GM10248 (cell line): ENCODE measurements around the gene P3H3.

Source experiments
- CTCF ChIA-PET: fragments of 300-600 bp; sonication (Branson Sonifier 250); formaldehyde crosslinking; extraction: SDS; loops from one replicate; lab custom pipeline; 2021; ENCODE audit warnings: antibody characterized with exemption; lab: Yijun Ruan, JAX
- POLR2A ChIA-PET: fragments of 350-650 bp; sonication (Branson Sonifier 250); formaldehyde crosslinking; extraction: SDS; loops from one replicate; lab custom pipeline; 2020; ENCODE audit warnings: antibody characterized with exemption; lab: Yijun Ruan, JAX
- DNase-seq: peaks from one replicate; pipeline ENCODE4 v3.0.0; 2012; ENCODE audit errors: extremely low spot score
- CTCF ChIP-seq: IDR thresholded peaks from 2 replicates; pipeline ENCODE4 v1.5.1; 2012; ENCODE audit warnings: mild to moderate bottlenecking, low read depth; ENCODE audit errors: extremely low read depth, missing control alignments, control extremely low read depth

Gene P3H3

DNA sequence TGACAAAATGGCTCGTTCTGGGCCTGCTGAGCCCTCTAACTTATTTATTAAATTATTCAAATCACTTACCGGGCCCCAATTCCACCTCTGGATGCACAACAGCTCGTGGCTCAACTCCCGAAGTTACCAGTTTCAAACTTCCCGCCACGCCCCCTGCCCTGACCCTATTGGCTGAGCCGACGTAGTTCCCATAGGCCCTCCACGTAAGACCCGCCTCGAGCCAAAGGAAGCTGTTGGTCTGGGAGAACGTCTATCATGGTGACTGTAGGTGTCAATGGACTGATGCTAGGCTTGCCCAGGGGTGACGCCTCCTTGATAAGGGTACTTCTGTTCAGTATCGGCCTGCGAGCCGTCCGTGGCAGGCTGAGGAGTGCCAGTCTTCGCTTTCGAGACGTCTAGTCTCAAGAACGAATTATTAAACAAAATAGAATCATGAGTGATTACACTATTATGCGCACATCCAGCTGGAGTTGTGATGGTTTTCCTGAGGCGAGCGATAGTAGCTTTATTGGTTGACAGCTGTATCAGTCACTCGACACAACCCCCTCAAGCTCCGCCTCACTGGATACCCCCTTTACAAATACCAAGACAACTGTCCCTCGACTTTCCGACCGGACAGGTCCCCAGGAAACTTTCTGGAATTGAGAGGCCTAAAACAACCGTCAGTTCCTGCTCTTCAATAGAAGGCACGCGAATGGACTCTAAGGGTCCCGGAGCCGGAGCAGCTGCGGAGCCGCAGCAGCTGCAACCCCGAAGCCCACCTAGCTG is 23.1 kb downstream of the P3H3 start, which contains the start of gene CDCA3:
Gene CDCA3 (minus strand): TSS at position 134 of the 768 bp plus-strand sequence. CDS start 334 bp downstream, outside the sequence.
- ChIA-PET POLR2A (interaction anchor here (0.6 to 3.3 kb wide), 14 partner anchors 10 to 576 kb away, joined by 3 to 89 read pairs (median 6); partner anchors contain the start of genes GAPDH, SPSB2, TPI1 and VAMP1), CTCF (interaction anchor here (0.7 to 8.1 kb wide), 15 partner anchors 9 to 230 kb away, joined by 3 to 130 read pairs (median 6); partner anchors contain the start of genes GNB3, MLF2, PTMS and SPSB2)
- DNase-seq, result peak; percentile 100
- TF ChIP-seq CTCF, result no peak

DNA sequence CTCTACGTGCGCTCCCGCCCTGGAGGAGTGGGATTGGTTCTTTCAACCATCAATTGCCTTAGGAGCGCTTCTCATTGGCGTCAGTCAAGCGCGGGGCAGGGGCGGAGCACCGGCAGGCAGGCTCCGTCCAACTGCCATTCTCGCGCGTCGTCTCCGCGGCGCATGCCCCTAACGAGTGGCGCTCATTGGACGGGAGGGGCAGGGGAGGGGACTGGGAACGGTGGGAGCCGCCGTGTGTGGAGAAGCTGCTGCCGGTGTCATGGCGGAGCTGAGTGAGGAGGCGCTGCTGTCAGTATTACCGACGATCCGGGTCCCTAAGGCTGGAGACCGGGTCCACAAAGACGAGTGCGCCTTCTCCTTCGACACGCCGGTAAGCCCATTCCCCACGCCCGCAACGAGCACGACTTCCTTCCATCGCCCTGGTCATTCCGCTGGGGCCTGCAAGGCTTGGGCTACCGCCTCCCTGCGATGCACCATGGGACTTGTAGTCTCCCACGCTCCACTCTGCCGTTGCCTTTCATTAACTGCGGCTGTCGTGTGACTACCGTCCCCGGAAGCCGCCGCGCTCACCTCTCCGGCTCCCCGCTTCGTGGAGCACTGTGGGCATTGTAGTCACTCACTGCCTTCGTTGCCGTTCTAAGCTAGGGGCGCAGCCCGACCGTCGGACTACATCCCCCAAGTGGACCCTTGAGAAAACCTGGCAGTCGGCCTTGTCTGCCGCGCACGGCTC is 23.9 kb downstream of the P3H3 start, which contains the start of gene USP5:
Gene USP5 (plus strand): TSS at position 230 of the 730 bp plus-strand sequence. CDS start 30 bp downstream, at position 260.
- POLR2A ChIA-PET, result interaction anchor here (0.5 to 3.3 kb wide), 14 partner anchors 9 to 577 kb away, joined by 3 to 89 read pairs (median 7); partner anchors contain the start of genes C12orf57, GAPDH, RNU7-1 and SPSB2
- CTCF ChIA-PET, result interaction anchor here (0.7 to 8.1 kb wide), 15 partner anchors 10 to 231 kb away, joined by 3 to 130 read pairs (median 4); partner anchors contain the start of genes GNB3, MLF2, PTMS and SPSB2
- TF ChIP-seq CTCF, result no peak
- peak; percentile 95 for DNase-seq

GRCh38 chr12:6852651-6853354 is 24.6 kb downstream of the P3H3 start:
- DNase-seq, result no peak
- no peak for TF ChIP-seq CTCF
- CTCF ChIA-PET, result interaction anchor here (0.8 to 8.1 kb wide), 12 partner anchors 13 to 429 kb away, joined by 3 to 130 read pairs (median 4); partner anchors contain the start of genes MLF2, PTMS, SPSB2 and TPI1
- POLR2A ChIA-PET, result interaction anchor here (0.5 to 3.3 kb wide), 10 partner anchors 15 to 382 kb away, joined by 3 to 89 read pairs (median 8); partner anchors contain the start of genes C12orf57, GAPDH, RNU7-1 and SPSB2

GRCh38 chr12:6853626-6854025 is 25.4 kb downstream of the P3H3 start:
- CTCF ChIA-PET, result interaction anchor here (0.8 to 8.1 kb wide), 5 partner anchors 14 to 430 kb away, joined by 3 to 130 read pairs (median 4); partner anchors contain the start of genes SPSB2 and TPI1
- DNase-seq, result no peak
- POLR2A ChIA-PET, result interaction anchor here (1.8 to 3.3 kb wide), 3 partner anchors 14 to 91 kb away, joined by 10 to 89 read pairs (median 46); partner anchors contain the start of genes C12orf57, RNU7-1, SPSB2 and TPI1
- no peak for TF ChIP-seq CTCF

- ChIA-PET CTCF (interaction anchor here (1.2 to 8.1 kb wide), 4 partner anchors 14 to 431 kb away, joined by 3 to 130 read pairs (median 25); partner anchors contain the start of genes SPSB2 and TPI1), POLR2A (interaction anchor here (1.5 to 3.3 kb wide), 2 partner anchors 13 kb away, joined by 7 to 89 read pairs; partner anchors contain the start of gene TPI1)
- no peak for DNase-seq
- no peak for TF ChIP-seq CTCF
Measured at GRCh38 chr12:6854036-6854435, 25.8 kb downstream of the P3H3 start.
